HG03520 (cell line): Measurements from ENCODE around the gene SKAP1.
"Not testable (repeated sequence)": the region's sequence is repeated elsewhere in the genome, so short reads cannot be mapped to it uniquely, and the experiment has no call there.

Experiments
- ATAC-seq: cut with Tn5 transposase; IDR thresholded peaks from one replicate; pipeline ENCODE4 v1.9.1; 2021; ENCODE audit warnings: mild to moderate bottlenecking, moderate library complexity; ENCODE audit not compliant: unreplicated experiment

Gene SKAP1

GRCh38 chr17:48413613-48414405, 16.2 kb downstream of the SKAP1 start:
- ATAC-seq: no peak

- ATAC-seq: no peak
Observed at GRCh38 chr17:48412841-48413240, 17.2 kb downstream of the SKAP1 start.

DNA sequence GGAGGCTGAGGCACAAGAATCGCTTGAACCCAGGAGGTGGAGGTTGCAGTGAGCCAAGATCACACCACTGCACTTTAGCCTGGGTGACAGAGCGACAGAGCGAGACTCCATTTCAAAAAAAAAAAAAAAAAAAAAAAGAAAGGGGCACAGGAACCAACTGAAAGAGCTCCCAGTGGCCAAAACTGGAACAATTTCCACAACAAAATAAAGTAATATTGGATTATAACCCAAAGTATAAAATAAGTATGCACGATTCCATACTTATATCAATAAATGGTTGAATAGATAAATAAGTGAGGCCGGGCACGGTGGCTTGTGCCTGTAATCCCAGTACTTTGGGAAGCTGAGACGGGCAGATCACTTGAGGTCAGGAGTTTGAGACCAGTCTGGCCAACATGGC, 19.2 kb downstream of the SKAP1 start:
- ATAC-seq: not testable (repeated sequence)

DNA sequence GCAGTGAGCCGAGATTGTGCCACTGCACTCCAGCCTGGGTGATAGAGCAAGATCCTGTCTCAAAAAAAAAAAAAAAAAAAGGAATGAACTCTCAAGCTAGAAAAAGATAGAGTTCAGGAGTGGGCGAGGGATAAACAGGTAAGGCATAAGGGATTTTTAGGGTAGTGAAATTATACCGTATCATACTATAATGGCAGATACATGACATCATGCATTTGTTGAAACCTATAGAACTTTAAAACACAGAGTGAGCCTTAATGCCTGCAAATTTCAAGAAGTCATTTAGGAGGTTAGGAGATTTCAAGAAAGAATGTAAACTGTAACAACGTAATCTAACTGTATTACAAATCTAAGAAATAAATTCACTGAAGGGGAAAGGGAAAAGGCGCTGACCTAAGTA, 20.4 kb downstream of the SKAP1 start:
- no peak for ATAC-seq

DNA sequence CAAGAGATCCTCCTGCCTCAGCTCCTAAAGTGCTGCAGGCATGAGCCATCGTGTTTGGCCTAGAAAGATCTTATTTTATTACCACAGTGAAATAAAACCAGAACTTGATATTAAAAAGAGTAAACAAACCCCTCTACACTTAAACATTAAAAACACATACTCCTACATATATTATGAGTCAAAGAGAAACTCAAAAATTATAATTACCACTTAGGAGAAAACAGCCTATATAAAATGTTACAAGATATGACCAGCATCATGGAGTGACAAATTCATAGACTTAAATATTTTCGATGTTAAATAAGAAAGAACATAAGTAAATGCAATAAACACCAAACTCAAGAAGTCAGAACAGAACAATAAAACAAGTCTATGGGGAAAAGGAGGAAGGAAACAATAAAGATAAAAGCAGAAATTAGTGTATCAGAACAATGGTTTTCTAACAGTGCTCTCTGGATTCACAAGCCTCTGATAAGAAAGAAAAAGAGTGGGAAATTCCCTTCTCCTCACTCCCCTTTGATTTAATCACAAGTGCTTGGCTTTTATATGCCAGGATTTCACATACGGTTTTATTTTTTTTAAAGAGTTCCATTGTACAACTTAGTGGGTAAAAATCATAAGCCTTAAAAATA, 23.0 kb downstream of the SKAP1 start:
- ATAC-seq: no peak

GRCh38 chr17:48394821-48395220, 35.2 kb downstream of the SKAP1 start:
- no peak for ATAC-seq

GRCh38 chr17:48393283-48393682, 36.7 kb downstream of the SKAP1 start:
- no peak for ATAC-seq

GRCh38 chr17:48392857-48393256, 37.2 kb downstream of the SKAP1 start:
- ATAC-seq: no peak

- ATAC-seq: no peak
Observed at GRCh38 chr17:48391444-48391843, 38.6 kb downstream of the SKAP1 start.

DNA sequence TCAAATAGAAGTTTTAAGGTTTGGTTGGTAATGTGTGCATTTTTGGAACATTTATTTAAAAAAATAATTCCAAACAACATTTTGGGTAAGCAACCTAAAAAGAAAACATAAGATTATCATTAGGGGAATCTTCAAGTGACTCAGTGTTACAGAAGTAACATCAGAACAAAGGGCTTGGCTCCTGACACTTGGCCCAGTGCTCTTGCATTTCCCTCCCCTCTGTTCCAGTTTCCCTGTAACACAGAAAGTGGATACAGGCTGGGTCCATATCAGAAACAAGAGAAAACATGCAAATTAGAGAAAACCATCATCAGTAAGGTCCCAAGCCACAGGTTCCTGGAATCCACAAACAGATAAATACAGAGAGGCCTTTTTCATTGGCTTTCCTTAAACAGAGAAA, 40.1 kb downstream of the SKAP1 start:
- ATAC-seq: no peak

GRCh38 chr17:48388955-48389743, 40.9 kb downstream of the SKAP1 start:
- ATAC-seq: no peak

- ATAC-seq: no peak
Observed at GRCh38 chr17:48386826-48387225, 43.2 kb downstream of the SKAP1 start.

- ATAC-seq: no peak
Observed at GRCh38 chr17:48385319-48385718, 44.7 kb downstream of the SKAP1 start.

GRCh38 chr17:48384164-48384563, 45.9 kb downstream of the SKAP1 start:
- no peak for ATAC-seq

- ATAC-seq: no peak
Observed at GRCh38 chr17:48382989-48383388, 47.0 kb downstream of the SKAP1 start.

- no peak for ATAC-seq
Observed at GRCh38 chr17:48378708-48379392, 51.2 kb downstream of the SKAP1 start.

GRCh38 chr17:48378238-48378637, 51.8 kb downstream of the SKAP1 start:
- no peak for ATAC-seq

DNA sequence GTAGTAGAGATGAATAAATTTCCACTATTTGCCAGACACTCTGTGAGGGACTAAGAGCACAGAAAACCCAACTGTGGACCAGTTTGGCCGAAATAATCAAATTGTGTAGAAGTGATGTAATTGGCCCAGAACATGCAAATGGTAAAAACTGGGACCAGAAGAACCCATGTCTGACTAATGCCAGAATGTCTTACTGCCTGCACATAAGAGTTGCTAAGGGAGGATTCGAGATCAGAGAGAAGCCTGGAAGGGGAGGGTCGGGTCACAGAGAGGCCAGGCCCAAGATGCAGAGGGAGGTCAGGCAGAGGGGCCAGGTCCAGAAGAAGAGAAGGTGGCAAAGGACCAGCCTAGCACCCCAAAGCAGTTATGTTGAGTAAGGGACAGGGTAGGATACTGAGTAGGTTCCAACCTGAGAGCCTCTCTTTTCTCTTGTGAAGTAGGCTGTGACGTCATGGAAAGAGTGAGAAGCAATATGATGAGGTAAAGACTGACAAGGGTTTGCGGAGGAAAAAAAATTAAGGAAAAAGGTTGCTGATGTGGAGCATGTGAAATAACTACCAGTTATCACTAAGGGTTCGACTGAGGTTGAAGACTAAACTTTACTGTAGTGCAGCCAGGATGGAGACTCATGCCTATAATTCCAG, 53.2 kb downstream of the SKAP1 start:
- no peak for ATAC-seq

GRCh38 chr17:48375356-48375755, 54.7 kb downstream of the SKAP1 start:
- ATAC-seq: no peak

DNA sequence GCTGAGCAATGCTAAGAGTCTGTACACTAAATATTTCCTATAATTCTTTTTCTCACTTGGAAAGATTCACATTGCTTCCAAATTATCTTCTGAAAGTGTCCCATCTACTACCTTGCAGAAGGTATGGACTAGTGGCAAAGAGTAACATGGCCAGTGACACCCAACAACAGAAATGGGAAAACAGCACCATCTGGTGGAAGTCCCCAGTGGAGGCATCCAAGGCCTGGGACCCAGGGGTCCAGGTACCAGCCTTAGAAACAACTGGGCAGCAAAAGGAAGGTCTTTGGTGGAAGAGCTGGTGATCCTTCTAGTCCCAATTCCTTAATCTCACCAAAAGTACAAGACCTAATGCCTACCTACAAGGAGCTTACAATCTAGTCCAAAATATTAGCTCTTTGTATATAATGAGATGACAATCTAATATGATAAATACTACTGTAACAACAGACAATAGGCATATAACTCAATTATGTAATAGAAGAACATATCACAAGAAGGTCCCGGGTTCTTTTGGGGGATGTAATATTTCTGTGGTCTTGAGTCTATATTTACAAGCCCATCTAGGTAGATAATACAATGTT, 55.3 kb downstream of the SKAP1 start:
- no peak for ATAC-seq
